ENCODE data around the gene ERFL. TPM values are rescaled to one million over a fixed set of nuclear protein-coding genes. Genes with fewer than 3 reads are reported as not detected.
A peak's percentile ranks its signal among the peaks of the same experiment; 100 is the strongest.

ERFL gene
- total and polyA plus RNA-seq, 2 of the 8 experiments (the other 6 are each of a cell fraction or from before 2014, with no cell fraction given): 0.12 TPM; not detected in 1

DNA sequence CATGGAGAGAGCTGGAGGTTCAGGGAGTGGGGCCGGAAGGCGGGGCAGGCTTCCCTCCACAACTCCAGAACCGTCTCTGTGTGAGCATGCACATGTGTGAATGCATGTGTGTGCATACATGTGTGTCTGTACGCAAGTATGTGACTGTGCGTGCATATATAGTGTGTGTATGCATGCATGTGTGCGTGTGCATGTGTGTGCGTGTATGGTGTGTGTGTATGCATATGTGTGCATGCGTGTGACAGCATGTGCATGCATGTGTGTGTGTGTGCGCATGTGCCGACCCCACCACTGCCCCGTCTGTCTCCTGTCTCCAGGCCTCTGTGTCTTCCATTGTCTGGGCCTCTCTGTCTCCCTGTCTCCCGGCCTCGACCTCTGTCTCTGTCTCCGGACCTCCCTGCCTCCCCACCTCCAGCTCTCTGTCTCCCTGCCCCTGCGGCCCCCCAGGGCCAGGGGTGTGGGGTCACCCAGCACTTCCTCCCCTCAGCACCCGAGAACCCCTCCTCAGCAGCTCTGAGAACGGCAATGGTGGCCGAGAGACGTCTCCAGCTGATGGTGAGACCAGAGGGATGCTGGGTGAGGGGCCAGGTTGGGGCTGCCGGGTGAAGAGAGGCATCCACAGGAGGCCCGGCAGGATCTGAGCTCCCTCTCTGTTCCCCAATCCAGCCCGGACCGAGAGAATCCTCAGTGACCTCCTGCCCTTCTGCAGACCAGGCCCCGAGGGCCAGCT lies 22.8 kb downstream of the ERFL start:
- WGBS, 2 experiments (ENCODE audit: extremely low coverage in 1 of 2, insufficient coverage in 1 of 2, insufficient read length in 1 of 2, insufficient replicate concordance in 2 of 2, low coverage in 1 of 2, low lambda C conversion rate in 2 of 2, missing lambda C conversion rate in 1 of 2): 84% methylated on average over 23 of the region's 24 CpGs; no CpG with 5 or more reads in 1 of the 2 experiments

More for the DNA sequence above, 22.8 kb downstream of the ERFL start:
- TF ChIP-seq ZNF274 (IDR thresholded peaks at IDR 0.05; ENCODE audit: borderline replicate concordance, extremely low read depth, low read length) (no peak), BCL11A (IDR thresholded peaks at IDR 0.05; ENCODE audit: low read depth in 2 of 2, low read length in 2 of 2) (no peak)
- no peak overlapping the region for H3K14ac ChIP-seq (ENCODE audit: insufficient read length)
- H3K23me2 ChIP-seq (ENCODE audit: low read depth, low read length): peaks cover 2% of the 10 kb centered on the region; the same call in 1 of the 2 replicates
- no peak overlapping the region for H3K9ac ChIP-seq (replicated peaks in 1 of 4; ENCODE audit: extremely low read depth in 1 of 4, low read depth in 3 of 4, low read length in 3 of 4)
- no peak overlapping the region for H3K23ac ChIP-seq (ENCODE audit: insufficient read length)
- H2BK12ac ChIP-seq (ENCODE audit: low read depth, low read length): no peak overlapping the region
- ChIA-PET POLR2A (ENCODE audit: partially characterized antibody) (interaction anchor here (1.0 to 13.1 kb wide), 6 partner anchors 10 to 45 kb away, joined by 4 to 167 read pairs (median 8); partner anchors contain the start of genes ERFL and RPS19), CTCF (ENCODE audit: partially characterized antibody) (interaction anchor here (0.7 to 3.0 kb wide), 6 partner anchors 10 to 374 kb away, joined by 3 to 11 read pairs (median 5); no protein-coding TSS in a partner anchor)
- no peak overlapping the region for H3K4me2 ChIP-seq (ENCODE audit: insufficient read depth in 1 of 2, low read depth in 2 of 2, low read length in 2 of 2)
- H3K27me3 ChIP-seq (replicated peaks in 1 of 4; ENCODE audit: control insufficient read depth in 3 of 4, extremely low read depth in 1 of 4, insufficient read depth in 3 of 4, low read length in 3 of 4): peaks cover 4 to 12% (median 9%) of the 10 kb centered on the region in 4 experiments
- no peak overlapping the region for H3K4me3 ChIP-seq (ENCODE audit: extremely low read depth in 1 of 4, insufficient read depth in 2 of 4, low read depth in 3 of 4, low read length in 4 of 4)
- 0 out of 2 replicates have a peak overlapping the region, but pooled peaks have one; percentile 75 for H2AK5ac ChIP-seq (ENCODE audit: low read depth, low read length)
- no peaks in the 10 kb centered on the region; a peak in 1 of 7 replicates for H3K4me1 ChIP-seq (replicated peaks in 1 of 4; ENCODE audit: control insufficient read depth in 3 of 4, insufficient read depth in 4 of 4, low read length in 3 of 4)
- H4K5ac ChIP-seq (ENCODE audit: insufficient read length, low read depth, low read length): no peak overlapping the region
- H3K56ac ChIP-seq (replicated peaks; ENCODE audit: insufficient read length, low read depth, low read length): no peak overlapping the region
- H2AFZ ChIP-seq (ENCODE audit: low read length): no peak overlapping the region
- H3K79me1 ChIP-seq (ENCODE audit: low read depth, low read length): no peaks in the 10 kb centered on the region
- FAIRE-seq: no peak
- H2BK5ac ChIP-seq (ENCODE audit: low read depth, low read length): no peak overlapping the region
- no peak overlapping the region for H4K8ac ChIP-seq (ENCODE audit: extremely low read depth, insufficient read depth, low read length)
- H3K4ac ChIP-seq (replicated peaks; ENCODE audit: insufficient read length, low read depth, low read length): no peak overlapping the region
- no peaks in the 10 kb centered on the region for H3K9me3 ChIP-seq (ENCODE audit: insufficient read depth in 2 of 2, low read depth in 1 of 2, low read length in 1 of 2)
- peaks cover 0 to 9% of the 10 kb centered on the region in 2 experiments for H4K20me1 ChIP-seq (replicated peaks in 1 of 2; ENCODE audit: control insufficient read depth in 1 of 2, insufficient read depth in 2 of 2, low read length in 2 of 2)
- H4K91ac ChIP-seq (replicated peaks; ENCODE audit: insufficient read length, low read length): no peak overlapping the region
- no peaks in the 10 kb centered on the region for H3K79me2 ChIP-seq (ENCODE audit: control insufficient read depth in 1 of 2, insufficient read depth in 2 of 2, low read length in 2 of 2)
- H2BK120ac ChIP-seq (replicated peaks; ENCODE audit: low read depth, low read length): no peak overlapping the region
- no peak for DNase-seq (ENCODE audit: low read depth in 1 of 2, low spot score in 2 of 2)
- no peak overlapping the region for H3K27ac ChIP-seq (ENCODE audit: low read depth, low read length)
- no peak overlapping the region for H2BK15ac ChIP-seq (ENCODE audit: low read length)
- H2BK20ac ChIP-seq (ENCODE audit: low read length): peak overlapping the region; percentile 51; the same call in 1 of the 2 replicates
- peaks cover 5 to 16% (median 14%) of the 10 kb centered on the region in 4 experiments for H3K36me3 ChIP-seq (ENCODE audit: control insufficient read depth in 2 of 4, insufficient read depth in 4 of 4, low read length in 3 of 4)
- H3K18ac ChIP-seq (ENCODE audit: extremely low read depth, low read length): no peak overlapping the region

Data from H1 (cell line).